H1 (cell line): Measurements from ENCODE around the gene CCSAP. TPM values are rescaled to one million over a fixed set of nuclear protein-coding genes. Genes with fewer than 3 reads are reported as not detected.

Experiments
- CTCF ChIA-PET: fragments of 300-600 bp; sonication (Branson Sonifier 250); formaldehyde crosslinking; loops from one replicate; lab custom pipeline; 2021; ENCODE audit not compliant: partially characterized antibody; lab: Charles Lee
- POLR2A ChIA-PET: fragments of 300-600 bp; sonication (Branson Sonifier 250); formaldehyde crosslinking; loops from one replicate; lab custom pipeline; 2021; ENCODE audit warnings: inconsistent platforms; ENCODE audit not compliant: partially characterized antibody; lab: Charles Lee
- DNase-seq, 2 experiments: peaks; one replicate each; pipeline versions ENCODE4 v3.0.0 to v3.0.0-alpha.2; 2010 to 2022; ENCODE audit warnings: low spot score in 2 of 2, low read depth in 1 of 2, mixed read lengths in 1 of 2
- FAIRE-seq: peaks from 2 replicates; lab custom pipeline; 2011; peaks lifted over from hg19 to GRCh38; lab: Jason Lieb, UNC
- H2AFZ ChIP-seq: 2 replicates; pipeline ENCODE4 v1.8.1; 2012; ENCODE audit warnings: low read length, inconsistent platforms
- H2AK5ac ChIP-seq: 2 replicates; pipeline ENCODE4 v1.6.1; 2013; ENCODE audit warnings: low read depth, low read length
- H2BK120ac ChIP-seq: replicated peaks from 2 replicates; pipeline ENCODE3; 2013; ENCODE audit warnings: low read depth, low read length, inconsistent platforms
- H2BK12ac ChIP-seq: 2 replicates; pipeline ENCODE4 v1.6.1; 2013; ENCODE audit warnings: low read depth, low read length
- H2BK15ac ChIP-seq: 2 replicates; pipeline ENCODE4 v1.6.1; 2013; ENCODE audit warnings: low read length
- H2BK20ac ChIP-seq: 2 replicates; pipeline ENCODE4 v1.6.1; 2013; ENCODE audit warnings: low read length
- H2BK5ac ChIP-seq: 2 replicates; pipeline ENCODE4 v1.6.1; 2013; ENCODE audit warnings: low read depth, low read length
- H3K14ac ChIP-seq: 2 replicates; pipeline ENCODE4 v1.6.1; 2013; ENCODE audit warnings: inconsistent platforms; ENCODE audit not compliant: insufficient read length
- H3K18ac ChIP-seq: 2 replicates; pipeline ENCODE4 v1.6.1; 2013; ENCODE audit warnings: low read length; ENCODE audit errors: extremely low read depth
- H3K23ac ChIP-seq: 2 replicates; pipeline ENCODE4 v1.6.1; 2013; ENCODE audit warnings: inconsistent platforms; ENCODE audit not compliant: insufficient read length
- H3K23me2 ChIP-seq: 2 replicates; pipeline ENCODE4 v1.6.1; 2013; ENCODE audit warnings: low read depth, low read length
- H3K27ac ChIP-seq: 2 replicates; pipeline ENCODE4 v1.6.1; 2011; ENCODE audit warnings: low read depth, low read length, inconsistent platforms
- H3K27me3 ChIP-seq, 4 experiments: replicated peaks in 1 of 4; 1 replicate in 1 of 4; 2 replicates in 3 of 4; pipeline versions ENCODE4 v1.6.1 to v1.8.1; 2011 to 2013; ENCODE audit warnings: low read length in 3 of 4, mild to moderate bottlenecking in 3 of 4, inconsistent platforms in 2 of 4, mixed read lengths in 2 of 4, moderate library complexity in 1 of 4; ENCODE audit not compliant: control insufficient read depth in 3 of 4, insufficient read depth in 3 of 4; ENCODE audit errors: extremely low read depth in 1 of 4
- H3K36me3 ChIP-seq, 4 experiments: 2 replicates each; pipeline versions ENCODE4 v1.6.1 to v1.8.1; 2011 to 2013; ENCODE audit warnings: mild to moderate bottlenecking in 4 of 4, low read length in 3 of 4, moderate library complexity in 2 of 4, control low read depth in 1 of 4, inconsistent platforms in 1 of 4; ENCODE audit not compliant: insufficient read depth in 4 of 4, control insufficient read depth in 2 of 4
- H3K4ac ChIP-seq: replicated peaks from 2 replicates; pipeline ENCODE3; 2013; ENCODE audit warnings: low read length, low read depth, mixed read lengths, inconsistent platforms; ENCODE audit not compliant: insufficient read length
- H3K4me1 ChIP-seq, 4 experiments: replicated peaks in 1 of 4; 1 replicate in 1 of 4; 2 replicates in 3 of 4; pipeline versions ENCODE4 v1.6.1 to v1.8.1; 2011 to 2013; ENCODE audit warnings: low read length in 3 of 4, inconsistent platforms in 2 of 4, mixed read lengths in 1 of 4; ENCODE audit not compliant: insufficient read depth in 4 of 4, control insufficient read depth in 3 of 4
- H3K4me2 ChIP-seq, 2 experiments: 2 replicates each; pipeline versions ENCODE4 v1.6.1 to v1.8.1; 2011 to 2013; ENCODE audit warnings: low read depth in 2 of 2, low read length in 2 of 2, control low read depth in 1 of 2, inconsistent platforms in 1 of 2, mild to moderate bottlenecking in 1 of 2; ENCODE audit not compliant: insufficient read depth in 1 of 2
- H3K4me3 ChIP-seq, 4 experiments: fragments of 200-600, 300-600 bp in 1 of 4; sonication (generic), shearing (Covaris generic), sonication (Bioruptor Twin) in 1 of 4; 2 replicates each; pipeline versions ENCODE4 v1.5.1 to v1.8.1; 2011 to 2016; ENCODE audit warnings: low read length in 4 of 4, low read depth in 3 of 4, control low read depth in 2 of 4, inconsistent platforms in 2 of 4, mild to moderate bottlenecking in 2 of 4, mixed read lengths in 1 of 4, moderate library complexity in 1 of 4; ENCODE audit not compliant: insufficient read depth in 2 of 4; ENCODE audit errors: extremely low read depth in 1 of 4
- H3K56ac ChIP-seq: replicated peaks from 2 replicates; pipeline ENCODE3; 2013; ENCODE audit warnings: low read depth, mild to moderate bottlenecking, mixed read lengths, low read length, inconsistent platforms; ENCODE audit not compliant: insufficient read length
- H3K79me1 ChIP-seq: 2 replicates; pipeline ENCODE4 v1.6.1; 2013; ENCODE audit warnings: low read depth, low read length, control low read depth
- H3K79me2 ChIP-seq, 2 experiments: 2 replicates each; pipeline versions ENCODE4 v1.6.1 to v1.8.1; 2012 to 2013; ENCODE audit warnings: low read length in 2 of 2, mild to moderate bottlenecking in 2 of 2, inconsistent platforms in 1 of 2; ENCODE audit not compliant: insufficient read depth in 2 of 2, control insufficient read depth in 1 of 2
- H3K9ac ChIP-seq, 4 experiments: replicated peaks in 1 of 4; 1 replicate in 1 of 4; 2 replicates in 3 of 4; pipeline versions ENCODE4 v1.6.1 to v1.8.1; 2011 to 2013; ENCODE audit warnings: low read depth in 3 of 4, low read length in 3 of 4, control low read depth in 2 of 4, mild to moderate bottlenecking in 2 of 4, moderate library complexity in 2 of 4, inconsistent platforms in 1 of 4; ENCODE audit errors: extremely low read depth in 1 of 4
- H3K9me3 ChIP-seq, 2 experiments: 2 replicates each; pipeline versions ENCODE4 v1.6.1 to v1.8.1; 2012 to 2013; ENCODE audit warnings: mild to moderate bottlenecking in 2 of 2, moderate library complexity in 2 of 2, control low read depth in 1 of 2, inconsistent platforms in 1 of 2, low read depth in 1 of 2, low read length in 1 of 2, mixed read lengths in 1 of 2; ENCODE audit not compliant: insufficient read depth in 2 of 2
- H4K20me1 ChIP-seq, 2 experiments: replicated peaks in 1 of 2; 2 replicates each; pipeline versions ENCODE3 to v1.8.1; 2011 to 2013; ENCODE audit warnings: inconsistent platforms in 2 of 2, low read length in 2 of 2, mild to moderate bottlenecking in 1 of 2; ENCODE audit not compliant: insufficient read depth in 2 of 2, control insufficient read depth in 1 of 2
- H4K5ac ChIP-seq: 2 replicates; pipeline ENCODE4 v1.6.1; 2013; ENCODE audit warnings: low read length, low read depth, mixed read lengths, inconsistent platforms; ENCODE audit not compliant: insufficient read length
- H4K8ac ChIP-seq: 2 replicates; pipeline ENCODE4 v1.8.0; 2013; ENCODE audit warnings: mild to moderate bottlenecking, moderate library complexity, low read length, inconsistent platforms; ENCODE audit not compliant: insufficient read depth; ENCODE audit errors: extremely low read depth
- H4K91ac ChIP-seq: replicated peaks from 2 replicates; pipeline ENCODE3; 2013; ENCODE audit warnings: low read length, mixed read lengths, inconsistent platforms; ENCODE audit not compliant: insufficient read length
- CBX5 ChIP-seq: fragments of 300-800, 300-1000 bp; sonication (generic); IDR thresholded peaks from 2 replicates; pipeline ENCODE4 v1.7.1; 2016; ENCODE audit warnings: antibody characterized with exemption, low read length, low read depth
- EP300 ChIP-seq, 2 experiments: IDR thresholded peaks; 1 replicate in 1 of 2; 2 replicates in 1 of 2; pipeline ENCODE4 v1.6.1; 2011 to 2012; ENCODE audit warnings: low read depth in 2 of 2, low read length in 2 of 2, mild to moderate bottlenecking in 2 of 2, borderline replicate concordance in 1 of 2, inconsistent platforms in 1 of 2, moderate library complexity in 1 of 2
- MAX ChIP-seq: IDR thresholded peaks from 2 replicates; pipeline ENCODE4 v1.6.1; 2012; ENCODE audit warnings: inconsistent platforms
- RBBP5 ChIP-seq: IDR thresholded peaks from 2 replicates; pipeline ENCODE4 v1.7.1; 2012; ENCODE audit warnings: low read depth, mild to moderate bottlenecking, inconsistent platforms, low read length, moderate library complexity, borderline replicate concordance
- SIN3A ChIP-seq, 2 experiments: IDR thresholded peaks in 1 of 2; conservative IDR thresholded peaks in 1 of 2; 2 replicates each; pipeline ENCODE4 v1.6.1; 2011 to 2012; ENCODE audit warnings: low read length in 2 of 2, improper control_type of control experiment in 1 of 2, low read depth in 1 of 2, mild to moderate bottlenecking in 1 of 2
- TAF7 ChIP-seq: optimal IDR thresholded peaks from 2 replicates; pipeline ENCODE3; 2011; ENCODE audit warnings: low read depth, mild to moderate bottlenecking, inconsistent platforms, low read length, moderate library complexity, borderline replicate concordance
- TCF12 ChIP-seq: IDR thresholded peaks from 2 replicates; pipeline ENCODE4 v1.6.1; 2011; ENCODE audit warnings: low read depth, mild to moderate bottlenecking, low read length
- TEAD4 ChIP-seq: IDR thresholded peaks from 2 replicates; pipeline ENCODE4 v1.6.1; 2012; ENCODE audit warnings: low read depth, low read length, inconsistent platforms, mixed read lengths
- USF2 ChIP-seq: IDR thresholded peaks from 2 replicates; pipeline ENCODE4 v1.6.1; 2011; ENCODE audit warnings: low read length, improper control_type of control experiment
- ZNF274 ChIP-seq: IDR thresholded peaks from 2 replicates; pipeline ENCODE4 v1.7.0; 2012; ENCODE audit warnings: low read length, borderline replicate concordance; ENCODE audit errors: extremely low read depth
- WGBS, 2 experiments: shearing (Covaris generic) in 1 of 2; methylation state at CpG; one replicate each; pipeline versions ENCODE4 v1.1.6 to v1.1.7; 2013 to 2015; ENCODE audit warnings: low lambda C conversion rate in 2 of 2, mixed read lengths in 2 of 2, inconsistent platforms in 1 of 2, low coverage in 1 of 2, missing lambda C conversion rate in 1 of 2; ENCODE audit not compliant: insufficient replicate concordance in 2 of 2, insufficient coverage in 1 of 2, insufficient read length in 1 of 2; ENCODE audit errors: extremely low coverage in 1 of 2, missing lambda C conversion rate in 1 of 2; 5-methylcytosine and 5-hydroxymethylcytosine counted together
- polyA plus RNA-seq, 7 experiments: library from polyadenylated mRNA; depleted of rRNA in 3 of 7; stranded (reverse) in 5 of 7; unstranded in 2 of 7; fragments of >200 nt in 5 of 7; fragments of 200-250 nt in 2 of 7; gene quantifications; 1 replicate in 5 of 7; 2 replicates in 1 of 7; 4 replicates in 1 of 7; pipeline versions ENCODE4 v1.2.1 to v1.2.3, GENCODE V29; 2011 to 2013; ENCODE audit warnings: missing spikeins in 2 of 7, mixed read lengths in 2 of 7
- total RNA-seq: library from RNA; stranded (reverse); fragmentation: NEBNext Ultra II Directional; extraction: Animal tissue kit (Norgen Biotek cat#: 25700); gene quantifications from 2 replicates; pipeline ENCODE4 v1.2.1, GENCODE V29; 2021

The CCSAP gene
- total and polyA plus RNA-seq, 2 of the 8 experiments (the other 6 are each of a cell fraction or from before 2014, with no cell fraction given): 3.5 to 17.2 TPM

- Histone ChIP-seq H3K79me2 (peaks cover 3 to 56% of the 10 kb centered on the region in 2 experiments; a peak in 2 of 4 replicates), H3K79me1 (peaks cover 5% of the 10 kb centered on the region), H2BK15ac (no peak overlapping the region), H4K8ac (no peak overlapping the region), H3K27me3 (no peaks in the 10 kb centered on the region), H2BK120ac (no peak overlapping the region), H4K20me1 (peaks cover 5 to 6% of the 10 kb centered on the region in 2 experiments), H3K27ac (no peak overlapping the region), H3K9ac (no peak overlapping the region), H4K5ac (no peak overlapping the region), H3K23ac (no peak overlapping the region), H3K36me3 (peaks cover 0 to 4% (median 0%) of the 10 kb centered on the region in 4 experiments; a peak in 1 of 8 replicates), H3K4me1 (peaks cover 0 to 4% (median under 1%) of the 10 kb centered on the region in 4 experiments; a peak in 1 of 7 replicates), H3K18ac (no peak overlapping the region), H3K4me2 (no peak overlapping the region), H3K9me3 (no peaks in the 10 kb centered on the region), H2BK5ac (no peak overlapping the region), H3K56ac (no peak overlapping the region), H3K14ac (no peak overlapping the region), H3K23me2 (no peaks in the 10 kb centered on the region; the same call in 1 of the 2 replicates), H2AFZ (no peak overlapping the region), H4K91ac (no peak overlapping the region), H2BK12ac (no peak overlapping the region), H3K4ac (no peak overlapping the region), H3K4me3 (no peak overlapping the region), H2AK5ac (no peak overlapping the region), H2BK20ac (no peak overlapping the region)
- FAIRE-seq (no peak), DNase-seq (no peak)
- CTCF ChIA-PET: interaction anchor here (1.3 kb wide), 1 partner anchor 619 kb away, joined by 3 read pairs; no protein-coding TSS in a partner anchor
- POLR2A ChIA-PET: interaction anchor here (0.7 to 1.4 kb wide), 3 partner anchors 9 to 24 kb away, joined by 3 to 4 read pairs (median 3); no protein-coding TSS in a partner anchor
- 92% methylated on average over 3 of the region's 3 CpGs; no CpG with 5 or more reads in 1 of the 2 experiments for WGBS, 2 experiments
- TF ChIP-seq TEAD4 (no peak), TCF12 (no peak), MAX (no peak), RBBP5 (no peak), USF2 (no peak), EP300 (IDR thresholded peaks at IDR 0.05; ENCODE audit: borderline replicate concordance in 1 of 2, low read depth in 2 of 2, low read length in 2 of 2) (no peak), ZNF274 (no peak), TAF7 (no peak), CBX5 (no peak), SIN3A (conservative IDR thresholded peaks at IDR 0.05 in 1 of 2, IDR thresholded peaks at IDR 0.05 in 1 of 2; ENCODE audit: low read depth in 1 of 2, low read length in 2 of 2) (no peak)
These were observed 58.0 kb downstream of the CCSAP start for GRCh38 chr1:229284887-229285286.
